Adrenal gland (tissue), 5 donors: Measurements from ENCODE around the gene SLC5A11.

ENCODE experiments used
- POLR2A ChIP-seq, 2 donors: fragments of 450-650 bp; IDR thresholded peaks; one replicate each; pipeline ENCODE4 v1.6.1; 2017; ENCODE audit warnings: antibody characterized with exemption in 2 of 2, mild to moderate bottlenecking in 2 of 2, moderate library complexity in 1 of 2
- TF ChIP-seq, protein P1 (sequence below), 6 experiments: fragments of 450-650 bp in 4 of 6; fragments of 200-600 bp in 2 of 6; sonication (generic) in 1 of 6; IDR thresholded peaks; 1 replicate in 5 of 6; 2 replicates in 1 of 6; pipeline versions ENCODE4 v1.5.1 to v1.8.0; 2016 to 2021; ENCODE audit warnings: antibody characterized with exemption in 6 of 6, mild to moderate bottlenecking in 2 of 6, moderate library complexity in 1 of 6
- donor health status: DM: no; HTN: no; CAD: no.

DNA sequence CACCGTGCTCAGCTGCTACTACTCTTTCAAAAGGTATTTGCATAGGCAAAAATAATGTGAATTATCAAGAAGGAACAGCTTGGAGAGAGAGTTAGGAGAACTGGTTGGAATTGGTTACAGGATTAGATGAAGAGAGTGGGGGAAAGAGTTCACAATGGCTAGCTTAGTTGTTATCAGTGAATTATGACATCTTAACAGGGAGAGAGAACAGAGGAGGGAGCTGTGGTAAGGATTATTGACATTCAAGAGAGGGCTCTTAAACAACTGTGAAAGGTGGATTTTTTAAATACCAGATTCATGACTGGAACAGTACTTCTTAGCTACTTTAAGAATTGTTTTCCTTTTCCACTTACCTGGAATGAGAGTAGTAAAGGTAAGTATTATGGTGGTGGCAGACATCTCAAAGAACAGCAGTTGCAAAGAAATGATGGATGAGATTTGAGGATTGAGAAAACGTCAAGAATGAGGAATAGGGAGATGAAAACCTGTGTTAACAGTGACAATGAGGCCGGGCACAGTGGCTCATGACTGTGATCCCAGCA, 43.9 kb upstream of the SLC5A11 start:
- TF ChIP-seq, protein P1, sequence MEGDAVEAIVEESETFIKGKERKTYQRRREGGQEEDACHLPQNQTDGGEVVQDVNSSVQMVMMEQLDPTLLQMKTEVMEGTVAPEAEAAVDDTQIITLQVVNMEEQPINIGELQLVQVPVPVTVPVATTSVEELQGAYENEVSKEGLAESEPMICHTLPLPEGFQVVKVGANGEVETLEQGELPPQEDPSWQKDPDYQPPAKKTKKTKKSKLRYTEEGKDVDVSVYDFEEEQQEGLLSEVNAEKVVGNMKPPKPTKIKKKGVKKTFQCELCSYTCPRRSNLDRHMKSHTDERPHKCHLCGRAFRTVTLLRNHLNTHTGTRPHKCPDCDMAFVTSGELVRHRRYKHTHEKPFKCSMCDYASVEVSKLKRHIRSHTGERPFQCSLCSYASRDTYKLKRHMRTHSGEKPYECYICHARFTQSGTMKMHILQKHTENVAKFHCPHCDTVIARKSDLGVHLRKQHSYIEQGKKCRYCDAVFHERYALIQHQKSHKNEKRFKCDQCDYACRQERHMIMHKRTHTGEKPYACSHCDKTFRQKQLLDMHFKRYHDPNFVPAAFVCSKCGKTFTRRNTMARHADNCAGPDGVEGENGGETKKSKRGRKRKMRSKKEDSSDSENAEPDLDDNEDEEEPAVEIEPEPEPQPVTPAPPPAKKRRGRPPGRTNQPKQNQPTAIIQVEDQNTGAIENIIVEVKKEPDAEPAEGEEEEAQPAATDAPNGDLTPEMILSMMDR (IDR thresholded peaks at IDR 0.05): no peak
- TF ChIP-seq POLR2A (IDR thresholded peaks at IDR 0.05): no peak
